ENCODE data around the gene EFL1. TPM values are rescaled to one million over a fixed set of nuclear protein-coding genes. Genes with fewer than 3 reads are reported as not detected.

EFL1 gene
- total RNA-seq, 4 donors from 2014 or later, result 5.3 to 18.1 (median 12.5) TPM

DNA sequence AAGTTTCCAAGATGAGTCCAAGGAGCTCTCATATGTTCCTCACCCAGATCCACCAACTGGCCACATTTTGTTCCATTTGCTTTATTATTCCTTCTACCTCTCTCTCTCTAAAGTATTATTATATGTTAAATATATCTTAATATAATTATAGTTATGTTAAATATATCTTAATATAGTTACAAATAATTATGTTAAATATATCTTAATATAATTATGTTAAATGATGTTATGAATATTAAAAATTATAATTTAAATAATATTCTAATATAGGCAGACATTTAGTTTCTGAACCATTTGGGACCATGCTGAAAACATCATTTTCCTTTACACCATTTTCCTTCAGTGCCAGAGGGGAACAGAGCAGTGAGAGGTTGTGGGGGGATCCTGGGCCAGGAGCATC lies 166.7 kb downstream of the EFL1 start:
- H3K4me1 ChIP-seq, result no peaks in the 10 kb centered on the region
- H3K27ac ChIP-seq, result no peak overlapping the region
- H3K27me3 ChIP-seq, result no peaks in the 10 kb centered on the region
- peaks cover 0 to 10% (median 0%) of the 10 kb centered on the region in 4 donors for H3K9me3 ChIP-seq
- H3K36me3 ChIP-seq, result no peaks in the 10 kb centered on the region
- TF ChIP-seq CTCF (IDR thresholded peaks at IDR 0.05) (no peak), POLR2A (IDR thresholded peaks at IDR 0.05) (no peak), EP300 (IDR thresholded peaks at IDR 0.05) (no peak)
- H3K4me3 ChIP-seq, result no peak overlapping the region
- no peak for DNase-seq (ENCODE audit: low spot score in 2 of 2)

DNA sequence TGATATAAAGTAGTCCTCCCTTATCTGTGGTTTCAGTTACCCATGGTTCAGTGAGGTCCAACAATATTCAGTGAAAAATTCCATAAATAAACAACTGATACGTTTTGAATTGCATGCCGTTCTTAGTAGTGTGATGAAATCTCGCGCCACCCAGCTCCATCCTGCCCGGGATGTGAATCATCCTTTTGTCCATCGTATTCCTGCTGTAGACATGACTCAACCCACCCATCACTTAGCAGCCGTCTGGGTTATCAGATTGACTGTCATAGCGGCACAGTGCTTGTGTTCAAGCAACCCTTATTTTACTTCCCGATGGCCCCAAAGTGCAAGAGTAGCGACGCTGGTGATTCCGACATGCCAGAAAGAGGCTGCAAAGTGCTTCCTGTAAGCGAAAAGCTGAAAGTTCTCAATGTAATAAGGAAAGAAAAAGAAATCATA lies 168.7 kb downstream of the EFL1 start:
- Histone ChIP-seq H3K9me3 (peaks cover 0 to 10% (median 0%) of the 10 kb centered on the region in 4 donors), H3K4me3 (no peak overlapping the region), H3K27me3 (no peaks in the 10 kb centered on the region), H3K36me3 (no peaks in the 10 kb centered on the region), H3K27ac (no peak overlapping the region), H3K4me1 (no peaks in the 10 kb centered on the region)
- WGBS, 2 donors, result 70 to 82% methylated on average over 13 of the region's 13 CpGs
- no peak for DNase-seq (ENCODE audit: low spot score in 2 of 2)
- TF ChIP-seq POLR2A (IDR thresholded peaks at IDR 0.05) (no peak), CTCF (IDR thresholded peaks at IDR 0.05) (no peak), EP300 (IDR thresholded peaks at IDR 0.05) (no peak)

GRCh38 chr15:82093325-82093724 lies 169.2 kb downstream of the EFL1 start:
- H3K9me3 ChIP-seq, result peaks cover 0 to 10% (median 0%) of the 10 kb centered on the region in 4 donors
- no peaks in the 10 kb centered on the region for H3K27me3 ChIP-seq
- no peak overlapping the region for H3K27ac ChIP-seq
- no peaks in the 10 kb centered on the region for H3K36me3 ChIP-seq
- TF ChIP-seq CTCF (IDR thresholded peaks at IDR 0.05) (no peak), POLR2A (IDR thresholded peaks at IDR 0.05) (no peak), EP300 (IDR thresholded peaks at IDR 0.05) (no peak)
- no peaks in the 10 kb centered on the region for H3K4me1 ChIP-seq
- no peak overlapping the region for H3K4me3 ChIP-seq
- no peak for DNase-seq (ENCODE audit: low spot score in 2 of 2)
- WGBS, 2 donors, result 85 to 86% methylated on average over 5 of the region's 5 CpGs

GRCh38 chr15:82091636-82092140 lies 170.8 kb downstream of the EFL1 start:
- TF ChIP-seq EP300 (IDR thresholded peaks at IDR 0.05) (no peak), CTCF (IDR thresholded peaks at IDR 0.05) (no peak), POLR2A (IDR thresholded peaks at IDR 0.05) (no peak)
- Histone ChIP-seq H3K9me3 (peaks cover 0 to 10% (median 0%) of the 10 kb centered on the region in 4 donors), H3K4me1 (no peaks in the 10 kb centered on the region), H3K27ac (no peak overlapping the region), H3K36me3 (no peaks in the 10 kb centered on the region), H3K4me3 (no peak overlapping the region), H3K27me3 (no peaks in the 10 kb centered on the region)
- no peak for DNase-seq (ENCODE audit: low spot score in 2 of 2)
- WGBS, 2 donors, result 68 to 79% methylated on average over 3 of the region's 3 CpGs

GRCh38 chr15:82086243-82086995 lies 176.1 kb downstream of the EFL1 start:
- Histone ChIP-seq H3K36me3 (no peaks in the 10 kb centered on the region), H3K4me1 (no peaks in the 10 kb centered on the region), H3K27me3 (no peaks in the 10 kb centered on the region), H3K4me3 (no peak overlapping the region), H3K27ac (no peak overlapping the region), H3K9me3 (no peaks in the 10 kb centered on the region)
- WGBS, 2 donors, result 85 to 87% methylated on average over 14 to 16 of the region's 16 CpGs
- DNase-seq (ENCODE audit: low spot score in 2 of 2), result no peak
- no peak for TF ChIP-seq POLR2A (IDR thresholded peaks at IDR 0.05)
- no peak for TF ChIP-seq CTCF (IDR thresholded peaks at IDR 0.05)
- no peak for TF ChIP-seq EP300 (IDR thresholded peaks at IDR 0.05)
